Activated T-helper 2 cell treated with anti-CD3 and anti-CD28 coated beads, Interferon-gamma antibody, Interleukin-2, Interleukin-4, amounts not matched to agents 10 μg/mL and 5 μg/mL and 100 μg/mL, durations not matched to agents 14 hours and 24 hours and 36 hours (primary cell): Measurements from ENCODE around the gene ITGA4. TPM values are rescaled to one million over a fixed set of nuclear protein-coding genes. Genes with fewer than 3 reads are reported as not detected.

Source experiments
- DNase-seq: peaks from one replicate; pipeline ENCODE4 v3.0.0; 2021; ENCODE audit warnings: low spot score
- H3K27ac Mint-ChIP-seq: one replicate; pipeline ENCODE4 v1.8.0; 2021; ENCODE audit warnings: mixed read lengths
- H3K27me3 Mint-ChIP-seq: one replicate; pipeline ENCODE4 v1.8.0; 2021; ENCODE audit warnings: low read depth, mixed read lengths
- H3K36me3 Mint-ChIP-seq: one replicate; pipeline ENCODE4 v1.8.0; 2021; ENCODE audit warnings: low read depth, mixed read lengths
- H3K4me1 Mint-ChIP-seq: one replicate; pipeline ENCODE4 v1.8.0; 2021; ENCODE audit warnings: low read depth, mixed read lengths
- H3K4me3 Mint-ChIP-seq: one replicate; pipeline ENCODE4 v1.8.0; 2021; ENCODE audit warnings: low read depth, mild to moderate bottlenecking, moderate library complexity, mixed read lengths
- H3K9me3 Mint-ChIP-seq: one replicate; pipeline ENCODE4 v1.8.0; 2021; ENCODE audit warnings: mixed read lengths
- intact Hi-C: fragments of 100-400 bp; cut with micrococcal nuclease; formaldehyde crosslinking; loops from one replicate; pipeline ENCODE4 v1.15.1; 2023
- total RNA-seq: library from RNA; stranded (reverse); gene quantifications from 2 replicates; pipeline ENCODE4 v1.2.3, GENCODE V29; 2022

Gene ITGA4
- total RNA-seq, 1 donor from 2014 or later: 96.5 TPM

DNA sequence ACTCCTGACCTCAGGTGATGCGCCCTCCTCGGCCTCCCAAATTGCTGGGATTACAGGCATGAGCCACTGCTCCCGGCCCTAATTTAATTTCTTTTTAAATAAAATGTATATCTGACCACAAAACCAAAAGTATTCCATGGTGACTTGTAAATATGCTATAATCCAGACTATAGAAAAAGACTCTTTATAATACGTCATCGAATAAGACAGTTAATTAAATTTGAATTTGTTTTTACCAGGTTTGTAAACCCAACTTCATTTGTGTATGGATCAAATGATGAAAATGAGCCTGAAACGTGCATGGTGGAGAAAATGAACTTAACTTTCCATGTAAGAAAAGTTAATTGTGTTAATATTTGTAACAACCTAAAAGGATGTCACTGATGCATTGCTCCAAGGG, 69.9 kb downstream of the ITGA4 start:
- DNase-seq: no peak
- H3K36me3 Mint-ChIP-seq: peaks cover 78% of the 10 kb centered on the region
- H3K27me3 Mint-ChIP-seq: no peaks in the 10 kb centered on the region
- no peak overlapping the region for H3K4me3 Mint-ChIP-seq
- H3K27ac Mint-ChIP-seq: no peak overlapping the region
- no peaks in the 10 kb centered on the region for H3K9me3 Mint-ChIP-seq
- intact Hi-C loops: no loop called here
- H3K4me1 Mint-ChIP-seq: peaks cover 6% of the 10 kb centered on the region

GRCh38 chr2:181528441-181528840, 71.3 kb downstream of the ITGA4 start:
- no peak for DNase-seq
- H3K4me1 Mint-ChIP-seq: peaks cover 3% of the 10 kb centered on the region
- no peak overlapping the region for H3K4me3 Mint-ChIP-seq
- H3K9me3 Mint-ChIP-seq: no peaks in the 10 kb centered on the region
- H3K36me3 Mint-ChIP-seq: peaks cover 79% of the 10 kb centered on the region
- H3K27me3 Mint-ChIP-seq: no peaks in the 10 kb centered on the region
- intact Hi-C loops: no loop called here
- peak overlapping the region; percentile 17 for H3K27ac Mint-ChIP-seq

- no peaks in the 10 kb centered on the region for H3K27me3 Mint-ChIP-seq
- DNase-seq: no peak
- intact Hi-C loops: no loop called here
- peaks cover 2% of the 10 kb centered on the region for H3K4me1 Mint-ChIP-seq
- no peaks in the 10 kb centered on the region for H3K9me3 Mint-ChIP-seq
- H3K4me3 Mint-ChIP-seq: no peak overlapping the region
- no peak overlapping the region for H3K27ac Mint-ChIP-seq
- H3K36me3 Mint-ChIP-seq: peaks cover 87% of the 10 kb centered on the region
These were observed 79.5 kb downstream of the ITGA4 start for GRCh38 chr2:181536730-181537129.

- DNase-seq: no peak
- Mint-ChIP-seq H3K36me3 (peaks cover 53% of the 10 kb centered on the region), H3K27ac (no peak overlapping the region), H3K27me3 (no peaks in the 10 kb centered on the region), H3K9me3 (no peaks in the 10 kb centered on the region), H3K4me3 (no peak overlapping the region), H3K4me1 (peaks cover 1% of the 10 kb centered on the region)
- intact Hi-C loops: no loop called here
These were observed 83.2 kb downstream of the ITGA4 start for GRCh38 chr2:181540421-181540820.

- Mint-ChIP-seq H3K9me3 (no peaks in the 10 kb centered on the region), H3K27ac (no peak overlapping the region), H3K4me1 (peaks cover 11% of the 10 kb centered on the region), H3K36me3 (peaks cover 50% of the 10 kb centered on the region), H3K27me3 (no peaks in the 10 kb centered on the region), H3K4me3 (no peak overlapping the region)
- DNase-seq: no peak
- intact Hi-C loops: no loop called here
These were observed 85.0 kb downstream of the ITGA4 start for GRCh38 chr2:181542170-181542569.

- Mint-ChIP-seq H3K4me3 (no peak overlapping the region), H3K27ac (no peak overlapping the region)
- intact Hi-C loops: no loop called here
These were observed 88.9 kb downstream of the ITGA4 start for GRCh38 chr2:181546086-181546485.

DNA sequence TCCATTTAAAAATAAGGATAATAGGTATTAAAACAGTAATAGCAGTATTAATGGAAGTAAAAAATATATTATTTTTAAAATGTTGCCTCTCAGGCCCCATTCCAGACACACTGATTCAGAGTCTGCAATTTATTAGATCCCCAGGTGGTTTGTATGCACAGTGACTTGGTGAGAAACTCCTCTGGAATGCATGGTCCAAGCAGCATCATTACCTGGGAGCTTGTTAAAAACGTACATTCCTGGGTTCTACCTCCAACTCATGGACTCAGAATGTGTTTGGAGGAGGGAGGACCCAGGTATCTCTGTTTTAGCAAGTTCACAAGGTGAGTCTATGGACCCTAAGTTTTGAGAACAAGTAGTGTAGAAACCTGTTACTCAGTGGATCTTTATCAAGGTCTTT, 95.6 kb downstream of the ITGA4 start:
- intact Hi-C loops: no loop called here
- H3K27ac Mint-ChIP-seq: no peak overlapping the region
- peaks cover 33% of the 10 kb centered on the region for H3K36me3 Mint-ChIP-seq
- no peak overlapping the region for H3K4me3 Mint-ChIP-seq
- H3K27me3 Mint-ChIP-seq: no peaks in the 10 kb centered on the region
- no peak for DNase-seq
- no peaks in the 10 kb centered on the region for H3K9me3 Mint-ChIP-seq
- no peaks in the 10 kb centered on the region for H3K4me1 Mint-ChIP-seq

More at GRCh38 chr2:181546086-181546485, 88.9 kb downstream of the ITGA4 start:
- H3K9me3 Mint-ChIP-seq: no peaks in the 10 kb centered on the region
- DNase-seq: no peak
- no peaks in the 10 kb centered on the region for H3K27me3 Mint-ChIP-seq
- H3K4me1 Mint-ChIP-seq: peaks cover 11% of the 10 kb centered on the region
- peaks cover 33% of the 10 kb centered on the region for H3K36me3 Mint-ChIP-seq

- Mint-ChIP-seq H3K27ac (no peak overlapping the region), H3K4me1 (no peaks in the 10 kb centered on the region), H3K36me3 (peaks cover 29% of the 10 kb centered on the region), H3K27me3 (no peaks in the 10 kb centered on the region), H3K4me3 (no peak overlapping the region), H3K9me3 (no peaks in the 10 kb centered on the region)
- intact Hi-C loops: no loop called here
- no peak for DNase-seq
These were observed 96.1 kb downstream of the ITGA4 start for GRCh38 chr2:181553244-181553643.

DNA sequence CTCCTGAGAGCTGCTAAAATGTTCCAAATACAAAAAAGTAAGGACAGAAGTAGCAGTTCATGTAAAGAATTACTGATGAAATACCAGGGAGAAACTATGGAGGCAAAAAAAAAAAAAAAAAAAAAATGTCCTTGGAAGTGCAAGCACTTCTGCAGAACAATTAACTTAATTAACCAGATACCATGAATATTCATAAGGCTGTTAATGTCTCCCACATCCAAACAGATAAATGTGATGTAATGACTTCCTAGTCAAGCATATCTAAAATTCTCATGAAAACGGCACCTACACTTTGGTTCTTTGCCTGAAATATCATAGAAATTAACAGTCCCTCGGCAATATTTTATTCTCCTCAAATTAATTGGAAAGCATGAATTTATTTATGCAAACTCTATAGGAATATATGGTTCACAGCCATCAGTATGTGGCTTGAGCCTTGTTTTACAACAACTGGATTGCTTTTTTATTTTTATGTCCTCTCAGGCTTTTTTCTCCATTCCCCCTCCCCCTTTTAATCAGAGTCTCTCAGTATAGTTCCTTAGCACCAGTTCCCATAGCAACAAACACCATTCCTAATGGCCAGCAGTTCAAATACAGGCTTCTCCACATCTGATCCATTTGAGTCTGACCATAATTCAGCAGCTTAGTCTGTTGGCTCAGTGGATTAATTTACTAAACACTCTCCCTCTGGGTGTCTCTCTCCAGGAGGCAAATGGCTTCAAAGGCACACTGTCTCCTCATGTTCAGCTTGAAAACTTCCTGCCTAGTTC, 97.1 kb downstream of the ITGA4 start:
- Mint-ChIP-seq H3K9me3 (no peaks in the 10 kb centered on the region), H3K4me3 (no peak overlapping the region), H3K27ac (no peak overlapping the region), H3K27me3 (no peaks in the 10 kb centered on the region), H3K36me3 (peaks cover 24% of the 10 kb centered on the region), H3K4me1 (no peaks in the 10 kb centered on the region)
- intact Hi-C loops: no loop called here
- DNase-seq: no peak

GRCh38 chr2:181558371-181558770, 101.2 kb downstream of the ITGA4 start:
- Mint-ChIP-seq H3K4me1 (no peaks in the 10 kb centered on the region), H3K27ac (no peak overlapping the region), H3K9me3 (no peaks in the 10 kb centered on the region), H3K4me3 (no peak overlapping the region), H3K27me3 (peaks cover 1% of the 10 kb centered on the region), H3K36me3 (peaks cover 9% of the 10 kb centered on the region)
- intact Hi-C loops: no loop called here
- DNase-seq: no peak

- no peaks in the 10 kb centered on the region for H3K9me3 Mint-ChIP-seq
- no peaks in the 10 kb centered on the region for H3K36me3 Mint-ChIP-seq
- H3K27me3 Mint-ChIP-seq: peaks cover 5% of the 10 kb centered on the region
- intact Hi-C loops: no loop called here
- DNase-seq: no peak
- peaks cover 3% of the 10 kb centered on the region for H3K4me1 Mint-ChIP-seq
- no peak overlapping the region for H3K4me3 Mint-ChIP-seq
- H3K27ac Mint-ChIP-seq: no peak overlapping the region
These were observed 106.0 kb downstream of the ITGA4 start for GRCh38 chr2:181563101-181563692.

DNA sequence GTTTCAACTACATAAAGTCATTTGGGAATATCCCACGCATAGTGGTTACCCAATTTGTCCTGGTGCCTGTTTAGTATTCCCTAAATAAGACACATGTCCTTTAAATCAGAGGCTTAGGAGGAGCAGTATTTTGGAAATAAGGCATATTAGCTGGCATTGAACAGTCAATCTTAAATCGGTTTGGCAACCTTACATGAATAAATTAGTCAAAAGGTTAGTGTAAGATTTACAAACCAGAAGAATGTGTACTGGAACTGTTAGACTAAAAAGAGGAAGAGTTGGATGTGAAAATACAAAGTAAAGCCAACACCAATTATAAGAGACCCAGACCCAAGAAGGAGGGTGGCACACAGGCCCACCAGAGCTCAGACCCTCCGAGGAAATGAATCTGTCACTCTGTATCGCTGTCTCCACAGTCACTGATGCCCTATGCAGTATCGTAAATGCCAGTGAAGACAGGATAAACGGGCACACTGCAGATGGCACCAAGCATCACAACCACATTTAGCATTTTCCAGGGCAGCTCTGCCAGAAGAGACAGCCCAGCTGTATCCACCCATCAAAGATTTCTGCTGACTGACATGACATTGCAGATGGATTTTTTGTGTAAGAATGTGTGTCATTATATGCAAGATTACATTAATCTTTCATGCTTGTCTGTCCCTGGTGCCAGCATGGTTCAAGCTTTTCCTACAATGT, 109.3 kb downstream of the ITGA4 start:
- no peak for DNase-seq
- Mint-ChIP-seq H3K4me1 (peaks cover 6% of the 10 kb centered on the region), H3K36me3 (no peaks in the 10 kb centered on the region), H3K9me3 (no peaks in the 10 kb centered on the region), H3K4me3 (no peak overlapping the region), H3K27ac (no peak overlapping the region), H3K27me3 (peaks cover 15% of the 10 kb centered on the region)
- intact Hi-C loops: no loop called here

DNA sequence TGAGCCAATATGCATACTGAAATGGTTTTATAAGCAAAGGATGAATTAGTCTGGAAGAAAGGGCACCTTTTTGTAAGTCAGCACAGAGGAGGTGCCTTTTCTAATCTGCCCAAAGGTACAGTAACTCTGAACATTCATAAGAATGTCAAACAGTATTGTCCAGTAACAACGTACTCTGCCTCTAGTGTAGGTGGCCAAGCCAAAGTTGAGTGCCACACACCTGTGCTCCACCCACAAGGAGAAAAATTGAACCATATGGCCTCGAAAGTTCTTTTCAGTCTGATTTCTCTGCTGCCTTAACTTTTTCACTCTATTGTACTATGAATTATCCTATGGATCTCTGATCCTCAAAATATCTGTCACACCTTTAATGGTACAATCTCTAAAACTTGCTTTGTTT, 112.9 kb downstream of the ITGA4 start:
- intact Hi-C loops: loop anchor here (5.0 to 10.0 kb wide), 3 partner anchors 107 to 495 kb away; no protein-coding TSS in a partner anchor
- no peak overlapping the region for H3K27ac Mint-ChIP-seq
- no peaks in the 10 kb centered on the region for H3K36me3 Mint-ChIP-seq
- no peak for DNase-seq
- H3K27me3 Mint-ChIP-seq: peaks cover 28% of the 10 kb centered on the region
- no peak overlapping the region for H3K4me3 Mint-ChIP-seq
- H3K4me1 Mint-ChIP-seq: peaks cover 4% of the 10 kb centered on the region
- H3K9me3 Mint-ChIP-seq: no peaks in the 10 kb centered on the region
